A673 (cell line): ENCODE results near the gene CYP2F1. TPM values are rescaled to one million over a fixed set of nuclear protein-coding genes. Genes with fewer than 3 reads are reported as not detected.
A peak's percentile ranks its signal among the peaks of the same experiment; 100 is the strongest.
"Not testable (repeated sequence)": the region's sequence is repeated elsewhere in the genome, so short reads cannot be mapped to it uniquely, and the experiment has no call there.

Experiments used
- BruUV-seq: library from RNA; stranded (reverse); fragments of 400-500 nt; replicated peaks from 2 replicates; lab custom pipeline; 2021; lab: Mats Ljungman, UMichigan
- CTCF ChIA-PET: fragments of 300-600 bp; sonication (Branson Sonifier 250); formaldehyde crosslinking; loops from one replicate; lab custom pipeline; 2022; ENCODE audit warnings: antibody characterized with exemption; lab: Charles Lee
- POLR2A ChIA-PET: fragments of 300-600 bp; sonication (Branson Sonifier 250); formaldehyde crosslinking; loops from one replicate; lab custom pipeline; 2022; ENCODE audit warnings: antibody characterized with exemption; ENCODE audit not compliant: low non-redundant PET; lab: Charles Lee
- DNase-seq: peaks from one replicate; pipeline ENCODE4 v3.0.0-alpha.2; 2015; ENCODE audit warnings: low spot score
- H3K27ac ChIP-seq: fragments of 200-600 bp; sonication (generic); 2 replicates; pipeline ENCODE4 v1.5.1; 2016; ENCODE audit warnings: mixed run types, low read depth, mild to moderate bottlenecking, mixed read lengths, antibody characterized with exemption, low read length; ENCODE audit not compliant: poor library complexity, severe bottlenecking
- H3K27me3 ChIP-seq: fragments of 200-600 bp; sonication (generic); replicated peaks from 2 replicates; pipeline ENCODE4 v1.6.1; 2017; ENCODE audit warnings: mixed run types, low read depth, mild to moderate bottlenecking, mixed read lengths, antibody characterized with exemption, low read length; ENCODE audit not compliant: insufficient read depth, poor library complexity
- H3K36me3 ChIP-seq: fragments of 200-600 bp; sonication (generic); 2 replicates; pipeline ENCODE4 v1.6.1; 2016; ENCODE audit warnings: mixed run types, mild to moderate bottlenecking, mixed read lengths, antibody characterized with exemption, low read length; ENCODE audit not compliant: insufficient read depth, poor library complexity, severe bottlenecking
- H3K4me1 ChIP-seq: fragments of 200-600 bp; sonication (generic); 2 replicates; pipeline ENCODE4 v1.6.1; 2017; ENCODE audit warnings: mixed run types, mild to moderate bottlenecking, mixed read lengths, antibody characterized with exemption, low read length; ENCODE audit not compliant: insufficient read depth, poor library complexity, severe bottlenecking
- H3K4me3 ChIP-seq: fragments of 200-600 bp; sonication (generic); 2 replicates; pipeline ENCODE4 v1.5.1; 2016; ENCODE audit warnings: low read depth, mixed run types, mild to moderate bottlenecking, mixed read lengths, low read length; ENCODE audit not compliant: poor library complexity, severe bottlenecking
- H3K9me3 ChIP-seq: fragments of 200-600 bp; sonication (generic); 2 replicates; pipeline ENCODE4 v1.6.1; 2016; ENCODE audit warnings: mixed run types, low read depth, mild to moderate bottlenecking, mixed read lengths, antibody characterized with exemption, low read length; ENCODE audit not compliant: poor library complexity, severe bottlenecking
- EZH2 ChIP-seq: fragments of 200-600 bp; sonication (generic); IDR thresholded peaks from 2 replicates; pipeline ENCODE4 v1.6.1; 2017; ENCODE audit warnings: borderline replicate concordance, low read depth, mild to moderate bottlenecking, mixed read lengths, antibody characterized with exemption, low read length; ENCODE audit not compliant: poor library complexity, severe bottlenecking
- intact Hi-C: fragments of 100-400 bp; cut with micrococcal nuclease; formaldehyde crosslinking; loops from one replicate; pipeline ENCODE4 v1.10.0; 2022; ENCODE audit not compliant: unreplicated experiment
- total RNA-seq: library from RNA; stranded (reverse); gene quantifications from 2 replicates; pipeline ENCODE4 v1.2.3, GENCODE V29; 2021
- TF ChIP-seq, protein P1 (sequence below): fragments of 300-800, 200-600 bp; sonication (generic); conservative IDR thresholded peaks from 2 replicates; pipeline ENCODE4 v1.5.1; 2017; ENCODE audit warnings: low read depth, mild to moderate bottlenecking, antibody characterized with exemption, low read length, moderate library complexity, mixed read lengths

Gene CYP2F1
- total RNA-seq, 1 experiment from 2014 or later = not detected

DNA sequence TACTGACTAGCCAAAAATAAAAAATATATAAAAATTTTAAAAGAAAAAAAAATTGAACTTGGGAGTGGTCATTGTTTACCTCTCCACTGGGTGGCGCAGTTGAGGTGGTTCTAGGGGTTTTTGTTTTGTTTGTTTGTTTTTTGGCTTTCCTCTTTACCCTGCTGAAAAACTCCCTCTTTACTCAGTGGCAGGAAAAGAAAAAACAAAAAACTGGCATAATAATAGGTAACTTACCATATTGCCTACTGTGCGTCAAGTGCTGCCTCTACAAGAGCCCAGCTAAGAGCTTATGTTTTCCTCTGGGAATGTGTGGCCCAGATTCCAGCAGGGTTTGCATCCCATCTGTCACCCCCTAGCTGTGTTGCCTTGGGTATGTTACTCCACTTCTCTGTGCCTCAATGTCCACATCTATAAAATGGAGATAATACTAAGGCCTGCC is 12.6 kb downstream of the CYP2F1 start:
- CTCF ChIA-PET = interaction anchor here (1.2 kb wide), 1 partner anchor 18 kb away, joined by 3 read pairs; no protein-coding TSS in a partner anchor
- H3K36me3 ChIP-seq, POLR2A ChIA-PET, H3K27me3 ChIP-seq, H3K4me3 ChIP-seq, H3K27ac ChIP-seq, H3K4me1 ChIP-seq, H3K9me3 ChIP-seq, BruUV-seq: not testable (repeated sequence)
- intact Hi-C loops = loop anchor here (5.0 kb wide), 1 partner anchor 136 kb away; the partner anchor contains the start of gene HNRNPUL1
- DNase-seq = peak; percentile 21
- TF ChIP-seq, protein P1, sequence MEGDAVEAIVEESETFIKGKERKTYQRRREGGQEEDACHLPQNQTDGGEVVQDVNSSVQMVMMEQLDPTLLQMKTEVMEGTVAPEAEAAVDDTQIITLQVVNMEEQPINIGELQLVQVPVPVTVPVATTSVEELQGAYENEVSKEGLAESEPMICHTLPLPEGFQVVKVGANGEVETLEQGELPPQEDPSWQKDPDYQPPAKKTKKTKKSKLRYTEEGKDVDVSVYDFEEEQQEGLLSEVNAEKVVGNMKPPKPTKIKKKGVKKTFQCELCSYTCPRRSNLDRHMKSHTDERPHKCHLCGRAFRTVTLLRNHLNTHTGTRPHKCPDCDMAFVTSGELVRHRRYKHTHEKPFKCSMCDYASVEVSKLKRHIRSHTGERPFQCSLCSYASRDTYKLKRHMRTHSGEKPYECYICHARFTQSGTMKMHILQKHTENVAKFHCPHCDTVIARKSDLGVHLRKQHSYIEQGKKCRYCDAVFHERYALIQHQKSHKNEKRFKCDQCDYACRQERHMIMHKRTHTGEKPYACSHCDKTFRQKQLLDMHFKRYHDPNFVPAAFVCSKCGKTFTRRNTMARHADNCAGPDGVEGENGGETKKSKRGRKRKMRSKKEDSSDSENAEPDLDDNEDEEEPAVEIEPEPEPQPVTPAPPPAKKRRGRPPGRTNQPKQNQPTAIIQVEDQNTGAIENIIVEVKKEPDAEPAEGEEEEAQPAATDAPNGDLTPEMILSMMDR = peak; percentile 69

DNA sequence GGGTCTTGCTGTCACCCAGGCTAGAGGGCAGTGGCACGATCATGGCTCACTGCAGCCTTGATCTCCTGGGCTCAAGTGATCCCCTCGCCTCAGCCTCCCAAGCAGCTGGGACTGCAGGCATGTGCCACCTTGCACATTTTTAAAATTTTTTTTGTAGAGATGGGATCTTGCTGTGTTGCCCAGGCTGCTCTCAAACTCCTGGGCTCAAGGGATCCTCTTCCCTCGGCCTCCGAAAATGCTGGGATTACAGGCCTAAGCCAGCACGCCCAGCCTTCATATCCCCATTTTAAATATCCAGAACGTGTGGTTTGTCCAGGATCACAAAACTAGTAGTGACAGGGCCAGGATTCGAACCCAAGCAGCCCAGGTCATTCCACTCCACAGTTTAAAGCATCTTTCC is 13.1 kb downstream of the CYP2F1 start:
- H3K4me1 ChIP-seq, H3K27me3 ChIP-seq, BruUV-seq, POLR2A ChIA-PET, H3K36me3 ChIP-seq, DNase-seq, H3K27ac ChIP-seq, H3K9me3 ChIP-seq, H3K4me3 ChIP-seq: not testable (repeated sequence)
- CTCF ChIA-PET = interaction anchor here (0.6 to 1.2 kb wide), 2 partner anchors 17 to 18 kb away, joined by 3 to 4 read pairs; no protein-coding TSS in a partner anchor
- intact Hi-C loops = loop anchor here (5.0 kb wide), 1 partner anchor 135 kb away; the partner anchor contains the start of gene HNRNPUL1

DNA sequence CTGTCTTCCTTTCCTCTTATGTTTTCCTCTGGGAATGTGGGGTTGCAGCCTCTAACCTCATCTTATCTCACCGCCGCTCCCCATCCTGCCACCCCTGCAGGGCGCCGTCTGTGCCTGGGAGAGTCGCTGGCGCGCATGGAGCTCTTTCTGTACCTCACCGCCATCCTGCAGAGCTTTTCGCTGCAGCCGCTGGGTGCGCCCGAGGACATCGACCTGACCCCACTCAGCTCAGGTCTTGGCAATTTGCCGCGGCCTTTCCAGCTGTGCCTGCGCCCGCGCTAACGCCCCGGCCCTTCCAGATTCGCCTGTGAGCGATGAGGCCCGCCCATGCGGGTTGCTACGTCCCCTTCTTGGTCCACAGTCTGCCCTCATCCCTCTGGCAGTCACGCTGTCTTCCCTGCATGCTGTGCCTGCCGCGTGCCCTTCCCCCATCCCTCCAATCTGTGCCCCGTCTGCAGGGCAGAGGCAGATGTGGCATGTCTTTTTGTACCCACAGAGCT is 13.6 kb downstream of the CYP2F1 start:
- intact Hi-C loops = loop anchor here (5.0 kb wide), 1 partner anchor 134 kb away; the partner anchor contains the start of gene HNRNPUL1
- not testable (repeated sequence) for H3K4me3 ChIP-seq

DNA sequence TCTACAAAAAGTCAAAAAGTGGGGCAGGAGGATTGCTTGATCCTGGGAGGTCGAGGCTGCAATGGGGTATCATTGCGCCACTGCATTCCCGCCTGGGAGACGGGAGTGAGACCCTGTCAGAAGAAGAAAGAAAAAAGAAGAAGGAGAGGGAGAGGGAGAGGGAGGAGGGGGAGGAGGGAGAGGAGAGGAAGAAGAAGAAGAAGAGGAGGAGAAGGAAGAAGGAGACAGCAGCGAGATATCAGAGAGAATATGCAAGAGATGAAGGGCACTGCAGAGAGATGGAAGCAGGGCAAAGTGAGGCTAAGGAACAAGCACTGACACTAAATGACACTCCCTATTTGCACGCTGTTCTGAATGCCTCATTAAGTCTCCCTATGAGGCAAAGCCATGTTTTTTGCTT is 14.5 kb downstream of the CYP2F1 start:
- CTCF ChIA-PET = no interaction called here

More for the DNA sequence above, 13.6 kb downstream of the CYP2F1 start:
- H3K4me1 ChIP-seq, BruUV-seq, POLR2A ChIA-PET, H3K27me3 ChIP-seq, H3K9me3 ChIP-seq, H3K36me3 ChIP-seq, H3K27ac ChIP-seq: not testable (repeated sequence)
- CTCF ChIA-PET = interaction anchor here (0.6 kb wide), 1 partner anchor 16 kb away, joined by 4 read pairs; no protein-coding TSS in a partner anchor
- DNase-seq = peak; percentile 65

More for the DNA sequence above, 14.5 kb downstream of the CYP2F1 start:
- TF ChIP-seq, protein P1 = no peak
- no peak for TF ChIP-seq EZH2
- no peaks in the 10 kb centered on the region for H3K36me3 ChIP-seq
- no peaks in the 10 kb centered on the region for H3K9me3 ChIP-seq
- no peak for DNase-seq
- BruUV-seq = no TSS peak
- no peak overlapping the region for H3K27ac ChIP-seq
- no peaks in the 10 kb centered on the region for H3K27me3 ChIP-seq
- no peaks in the 10 kb centered on the region for H3K4me1 ChIP-seq
- POLR2A ChIA-PET = no interaction called here
- H3K4me3 ChIP-seq = no peak overlapping the region
- intact Hi-C loops = loop anchor here (5.0 kb wide), 1 partner anchor 134 kb away; the partner anchor contains the start of gene HNRNPUL1
